ENCODE data around the gene MAN2B2.

DNA sequence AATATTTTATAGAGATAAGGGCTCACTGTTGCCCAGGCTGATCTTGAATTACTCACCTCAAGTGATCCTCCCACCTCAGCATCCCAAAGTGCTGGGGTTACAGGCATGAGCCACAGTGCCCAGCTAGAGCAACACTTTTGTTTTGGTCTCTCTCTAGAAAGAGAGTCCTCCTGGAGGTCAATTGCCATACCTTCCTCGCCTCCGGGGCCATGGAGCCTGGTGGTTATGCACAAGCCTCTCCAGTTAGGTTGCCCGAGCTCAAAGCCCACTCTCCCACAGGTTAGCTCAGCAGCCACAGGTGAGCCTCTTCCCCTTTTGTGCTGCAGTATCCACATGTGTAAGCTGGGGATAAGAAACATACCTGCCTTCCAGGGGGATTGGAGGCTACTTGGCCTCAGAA lies 24.2 kb upstream of the MAN2B2 start:
- TF ChIP-seq, protein P1, sequence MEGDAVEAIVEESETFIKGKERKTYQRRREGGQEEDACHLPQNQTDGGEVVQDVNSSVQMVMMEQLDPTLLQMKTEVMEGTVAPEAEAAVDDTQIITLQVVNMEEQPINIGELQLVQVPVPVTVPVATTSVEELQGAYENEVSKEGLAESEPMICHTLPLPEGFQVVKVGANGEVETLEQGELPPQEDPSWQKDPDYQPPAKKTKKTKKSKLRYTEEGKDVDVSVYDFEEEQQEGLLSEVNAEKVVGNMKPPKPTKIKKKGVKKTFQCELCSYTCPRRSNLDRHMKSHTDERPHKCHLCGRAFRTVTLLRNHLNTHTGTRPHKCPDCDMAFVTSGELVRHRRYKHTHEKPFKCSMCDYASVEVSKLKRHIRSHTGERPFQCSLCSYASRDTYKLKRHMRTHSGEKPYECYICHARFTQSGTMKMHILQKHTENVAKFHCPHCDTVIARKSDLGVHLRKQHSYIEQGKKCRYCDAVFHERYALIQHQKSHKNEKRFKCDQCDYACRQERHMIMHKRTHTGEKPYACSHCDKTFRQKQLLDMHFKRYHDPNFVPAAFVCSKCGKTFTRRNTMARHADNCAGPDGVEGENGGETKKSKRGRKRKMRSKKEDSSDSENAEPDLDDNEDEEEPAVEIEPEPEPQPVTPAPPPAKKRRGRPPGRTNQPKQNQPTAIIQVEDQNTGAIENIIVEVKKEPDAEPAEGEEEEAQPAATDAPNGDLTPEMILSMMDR (conservative IDR thresholded peaks at IDR 0.05; ENCODE audit: low read depth, low read length): no peak
- no peak for TF ChIP-seq EZH2 (IDR thresholded peaks at IDR 0.05; ENCODE audit: low read length, unreplicated experiment)
